SU-DHL-6 (cell line): Measurements from ENCODE around the gene MAPKBP1.

Experiments used
- EZH2phosphoT487 ChIP-seq: fragments of 200-600 bp; sonication (generic), shearing (Covaris generic); conservative IDR thresholded peaks from 2 replicates; pipeline ENCODE4 v1.6.1; 2018; ENCODE audit warnings: mild to moderate bottlenecking, antibody characterized with exemption, low read length, moderate library complexity, mixed read lengths
- TF ChIP-seq, protein P1 (sequence below): fragments of 200-600 bp; sonication (generic); IDR thresholded peaks from one replicate; pipeline ENCODE4 v1.5.1; 2017; ENCODE audit warnings: antibody characterized with exemption, mild to moderate bottlenecking, low read length, moderate library complexity; ENCODE audit not compliant: insufficient read depth, poor library complexity, severe bottlenecking

DNA sequence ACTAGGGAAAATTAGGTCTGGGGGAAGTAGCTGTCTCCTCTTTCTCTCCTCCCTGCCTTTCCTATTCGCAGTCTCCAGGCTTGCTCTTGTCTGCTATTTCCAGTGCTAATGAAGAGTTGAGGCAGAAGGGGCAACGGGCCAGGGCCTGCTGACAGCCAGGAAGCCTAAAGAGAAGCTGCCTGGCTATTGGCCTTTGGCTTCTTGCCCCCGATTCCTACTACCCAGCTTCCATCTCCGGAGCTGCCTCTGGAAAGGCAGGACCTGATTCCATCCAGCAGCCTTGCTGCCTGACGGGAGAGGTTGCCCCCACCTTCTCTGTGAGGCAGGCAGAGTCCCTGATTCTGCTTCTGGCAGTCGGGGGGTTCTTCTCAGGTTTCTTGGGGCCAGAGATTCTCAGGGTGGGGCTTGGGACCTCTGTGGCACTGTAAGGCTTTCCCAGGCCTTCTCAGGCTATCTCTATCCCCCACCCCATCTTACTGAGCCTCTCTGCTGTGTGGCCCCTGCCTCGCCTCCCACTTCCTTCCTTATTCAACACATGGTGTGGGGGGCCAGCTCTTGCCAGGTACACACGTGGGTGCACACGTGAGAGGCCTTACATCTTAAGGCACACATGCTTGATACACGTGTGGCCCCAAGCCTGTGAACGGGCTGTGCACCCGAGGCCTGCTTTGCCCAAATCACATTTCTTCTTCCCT, 35.4 kb downstream of the MAPKBP1 start:
- TF ChIP-seq, protein P1, sequence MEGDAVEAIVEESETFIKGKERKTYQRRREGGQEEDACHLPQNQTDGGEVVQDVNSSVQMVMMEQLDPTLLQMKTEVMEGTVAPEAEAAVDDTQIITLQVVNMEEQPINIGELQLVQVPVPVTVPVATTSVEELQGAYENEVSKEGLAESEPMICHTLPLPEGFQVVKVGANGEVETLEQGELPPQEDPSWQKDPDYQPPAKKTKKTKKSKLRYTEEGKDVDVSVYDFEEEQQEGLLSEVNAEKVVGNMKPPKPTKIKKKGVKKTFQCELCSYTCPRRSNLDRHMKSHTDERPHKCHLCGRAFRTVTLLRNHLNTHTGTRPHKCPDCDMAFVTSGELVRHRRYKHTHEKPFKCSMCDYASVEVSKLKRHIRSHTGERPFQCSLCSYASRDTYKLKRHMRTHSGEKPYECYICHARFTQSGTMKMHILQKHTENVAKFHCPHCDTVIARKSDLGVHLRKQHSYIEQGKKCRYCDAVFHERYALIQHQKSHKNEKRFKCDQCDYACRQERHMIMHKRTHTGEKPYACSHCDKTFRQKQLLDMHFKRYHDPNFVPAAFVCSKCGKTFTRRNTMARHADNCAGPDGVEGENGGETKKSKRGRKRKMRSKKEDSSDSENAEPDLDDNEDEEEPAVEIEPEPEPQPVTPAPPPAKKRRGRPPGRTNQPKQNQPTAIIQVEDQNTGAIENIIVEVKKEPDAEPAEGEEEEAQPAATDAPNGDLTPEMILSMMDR = no peak
- no peak for TF ChIP-seq EZH2phosphoT487
